Colonic mucosa (tissue), 4 donors: ENCODE measurements around the gene SPATA33. TPM values are rescaled to one million over a fixed set of nuclear protein-coding genes. Genes with fewer than 3 reads are reported as not detected.

Source experiments
- DNase-seq: peaks from one replicate; pipeline ENCODE4 v3.0.0-alpha.2; 2020
- H3K27ac ChIP-seq: fragments of 200-600 bp; one replicate; pipeline ENCODE4 v1.8.0; 2021
- H3K27me3 ChIP-seq: fragments of 200-600 bp; one replicate; pipeline ENCODE4 v1.8.0; 2021
- H3K36me3 ChIP-seq: fragments of 200-600 bp; one replicate; pipeline ENCODE4 v1.8.0; 2021
- H3K4me1 ChIP-seq: fragments of 200-600 bp; one replicate; pipeline ENCODE4 v1.8.0; 2021; ENCODE audit warnings: mild to moderate bottlenecking
- H3K4me3 ChIP-seq: fragments of 200-600 bp; one replicate; pipeline ENCODE4 v1.8.0; 2021
- H3K9ac ChIP-seq, 2 donors: one replicate each; pipeline ENCODE4 v1.7.0; 2013; ENCODE audit warnings: control low read depth in 2 of 2, low read depth in 2 of 2, low read length in 2 of 2
- H3K9me3 ChIP-seq: fragments of 200-600 bp; one replicate; pipeline ENCODE4 v1.8.0; 2021
- intact Hi-C: fragments of 100-400 bp; cut with DNase I; formaldehyde crosslinking; loops from one replicate; pipeline ENCODE4 v1.14.1; 2022
- total RNA-seq, 2 donors: library from RNA; stranded (reverse); fragmentation: NEBNext Ultra II Directional in 1 of 2; extraction: Animal tissue kit (Norgen Biotek cat#: 25700) in 1 of 2; gene quantifications; one replicate each; pipeline ENCODE4 v1.2.1, GENCODE V29; 2021
- TF ChIP-seq, protein P1 (sequence below): fragments of 200-600 bp; IDR thresholded peaks from one replicate; pipeline ENCODE4 v1.8.0; 2022; ENCODE audit warnings: antibody characterized with exemption, mild to moderate bottlenecking
- donor health status: healthy.
- donor health status: DM: no; HTN: no; CAD: no.
- donor health status: DM: no; HTN: no; CAD: no.

SPATA33 gene
- total RNA-seq, 2 donors from 2014 or later, result 4.7 to 10.0 TPM

GRCh38 chr16:89641458-89642119, 16.0 kb upstream of the SPATA33 start:
- DNase-seq, result no peak
- intact Hi-C loops, result loop anchor here (10.0 kb wide), 1 partner anchor 67 kb away; the partner anchor contains the start of gene CPNE7
- TF ChIP-seq, protein P1, sequence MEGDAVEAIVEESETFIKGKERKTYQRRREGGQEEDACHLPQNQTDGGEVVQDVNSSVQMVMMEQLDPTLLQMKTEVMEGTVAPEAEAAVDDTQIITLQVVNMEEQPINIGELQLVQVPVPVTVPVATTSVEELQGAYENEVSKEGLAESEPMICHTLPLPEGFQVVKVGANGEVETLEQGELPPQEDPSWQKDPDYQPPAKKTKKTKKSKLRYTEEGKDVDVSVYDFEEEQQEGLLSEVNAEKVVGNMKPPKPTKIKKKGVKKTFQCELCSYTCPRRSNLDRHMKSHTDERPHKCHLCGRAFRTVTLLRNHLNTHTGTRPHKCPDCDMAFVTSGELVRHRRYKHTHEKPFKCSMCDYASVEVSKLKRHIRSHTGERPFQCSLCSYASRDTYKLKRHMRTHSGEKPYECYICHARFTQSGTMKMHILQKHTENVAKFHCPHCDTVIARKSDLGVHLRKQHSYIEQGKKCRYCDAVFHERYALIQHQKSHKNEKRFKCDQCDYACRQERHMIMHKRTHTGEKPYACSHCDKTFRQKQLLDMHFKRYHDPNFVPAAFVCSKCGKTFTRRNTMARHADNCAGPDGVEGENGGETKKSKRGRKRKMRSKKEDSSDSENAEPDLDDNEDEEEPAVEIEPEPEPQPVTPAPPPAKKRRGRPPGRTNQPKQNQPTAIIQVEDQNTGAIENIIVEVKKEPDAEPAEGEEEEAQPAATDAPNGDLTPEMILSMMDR, result no peak
- H3K4me3 ChIP-seq, result no peak overlapping the region
- no peaks in the 10 kb centered on the region for H3K27me3 ChIP-seq
- H3K36me3 ChIP-seq, result peaks cover 8% of the 10 kb centered on the region
- H3K9ac ChIP-seq, result no peak overlapping the region
- no peaks in the 10 kb centered on the region for H3K4me1 ChIP-seq
- H3K9me3 ChIP-seq, result no peaks in the 10 kb centered on the region
- no peak overlapping the region for H3K27ac ChIP-seq

DNA sequence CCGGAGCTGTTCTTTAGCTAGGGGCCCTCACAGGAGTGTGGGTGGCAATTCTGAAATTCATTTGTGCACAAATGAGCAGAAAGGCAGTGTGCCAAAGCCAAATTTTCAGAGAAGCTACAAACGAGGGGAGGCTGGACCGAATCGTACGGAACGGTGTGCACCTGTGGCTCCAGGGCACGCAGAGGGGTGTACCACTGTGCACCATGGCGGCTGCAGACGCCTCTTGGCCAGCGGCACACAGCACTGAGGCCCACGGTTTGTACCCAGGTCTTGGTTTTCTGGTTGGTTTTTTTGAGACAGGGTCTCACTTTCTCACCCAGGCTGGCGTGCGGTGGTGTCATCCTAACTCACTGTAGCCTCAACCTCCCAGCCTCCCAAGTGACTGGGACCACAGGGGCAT, 15.1 kb upstream of the SPATA33 start:
- TF ChIP-seq, protein P1, result no peak
- H3K4me3 ChIP-seq, result no peak overlapping the region
- H3K9ac ChIP-seq, result no peak overlapping the region
- no peaks in the 10 kb centered on the region for H3K27me3 ChIP-seq
- H3K9me3 ChIP-seq, result no peaks in the 10 kb centered on the region
- H3K4me1 ChIP-seq, result no peaks in the 10 kb centered on the region
- no peak for DNase-seq
- H3K36me3 ChIP-seq, result peaks cover 8% of the 10 kb centered on the region
- intact Hi-C loops, result loop anchor here (10.0 kb wide), 1 partner anchor 68 kb away; the partner anchor contains the start of gene CPNE7
- no peak overlapping the region for H3K27ac ChIP-seq

GRCh38 chr16:89643769-89644300, 13.8 kb upstream of the SPATA33 start:
- TF ChIP-seq, protein P1, result no peak

DNA sequence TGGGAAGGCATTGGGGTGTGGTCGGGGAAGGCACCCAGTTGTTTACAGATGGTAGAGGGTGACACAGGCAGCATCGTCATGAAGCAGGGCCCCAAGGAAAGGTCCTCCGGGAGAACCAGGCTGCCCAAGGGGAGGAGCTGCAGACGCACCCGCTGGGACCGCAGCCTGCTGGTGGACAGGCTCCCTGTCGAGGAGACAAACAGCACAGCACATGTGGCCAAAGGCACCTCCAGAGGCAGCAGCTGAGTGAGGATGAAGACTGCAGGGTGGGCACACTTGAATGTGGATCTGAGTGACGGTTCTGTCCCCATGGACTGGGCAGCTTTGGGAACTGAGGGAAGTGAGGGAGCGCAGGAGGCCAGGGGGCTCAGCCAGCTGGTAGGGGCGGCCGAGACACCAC, 12.5 kb upstream of the SPATA33 start:
- intact Hi-C loops, result loop anchor here (10.0 kb wide), 1 partner anchor 70 kb away; the partner anchor contains the start of gene CPNE7
- H3K4me1 ChIP-seq, result no peaks in the 10 kb centered on the region
- H3K27ac ChIP-seq, result no peak overlapping the region
- no peak for DNase-seq
- TF ChIP-seq, protein P1, result no peak
- H3K9ac ChIP-seq, result no peak overlapping the region
- H3K4me3 ChIP-seq, result no peak overlapping the region
- H3K9me3 ChIP-seq, result no peaks in the 10 kb centered on the region
- no peaks in the 10 kb centered on the region for H3K27me3 ChIP-seq
- peaks cover 8% of the 10 kb centered on the region for H3K36me3 ChIP-seq

More at GRCh38 chr16:89643769-89644300, 13.8 kb upstream of the SPATA33 start:
- no peak overlapping the region for H3K9ac ChIP-seq
- H3K4me1 ChIP-seq, result no peaks in the 10 kb centered on the region
- H3K9me3 ChIP-seq, result no peaks in the 10 kb centered on the region
- H3K36me3 ChIP-seq, result peaks cover 8% of the 10 kb centered on the region
- no peak overlapping the region for H3K27ac ChIP-seq
- no peak overlapping the region for H3K4me3 ChIP-seq
- DNase-seq, result no peak
- H3K27me3 ChIP-seq, result no peaks in the 10 kb centered on the region
- intact Hi-C loops, result loop anchor here (10.0 kb wide), 1 partner anchor 69 kb away; the partner anchor contains the start of gene CPNE7

DNA sequence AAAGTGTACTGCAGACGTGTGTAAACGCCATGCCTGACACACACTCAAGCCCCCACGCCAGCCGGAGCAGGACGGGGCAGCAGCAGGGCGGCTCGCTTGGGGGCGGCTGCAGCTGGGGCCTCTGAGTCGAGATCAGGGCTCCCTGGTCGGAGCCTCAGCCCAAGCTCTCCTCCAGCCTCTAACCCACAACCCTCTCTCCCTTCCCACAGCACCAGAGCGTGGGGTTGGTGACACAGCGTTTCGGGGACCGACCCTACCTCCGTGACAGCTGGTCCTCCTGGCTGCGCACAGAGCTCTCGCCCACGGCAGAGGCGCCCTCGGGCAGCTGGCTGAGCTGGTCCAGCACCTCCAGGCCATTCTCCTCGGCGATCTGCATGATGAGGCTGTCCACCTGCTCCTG, 11.4 kb upstream of the SPATA33 start:
- H3K27ac ChIP-seq, result no peak overlapping the region
- no peaks in the 10 kb centered on the region for H3K4me1 ChIP-seq
- intact Hi-C loops, result loop anchor here (10.0 kb wide), 1 partner anchor 71 kb away; the partner anchor contains the start of gene CPNE7
- no peak overlapping the region for H3K4me3 ChIP-seq
- TF ChIP-seq, protein P1, result no peak
- H3K9me3 ChIP-seq, result no peaks in the 10 kb centered on the region
- no peak for DNase-seq
- no peak overlapping the region for H3K9ac ChIP-seq
- H3K36me3 ChIP-seq, result peaks cover 8% of the 10 kb centered on the region
- H3K27me3 ChIP-seq, result no peaks in the 10 kb centered on the region
